ENCODE data around the gene CASZ1.

The CASZ1 gene

GRCh38 chr1:10791105-10791951 lies 5.1 kb downstream of the CASZ1 start:
- no peak for DNase-seq

- DNase-seq = no peak
Measured at GRCh38 chr1:10789803-10790702, 6.4 kb downstream of the CASZ1 start.

- DNase-seq = no peak
Measured at GRCh38 chr1:10789047-10789791, 7.2 kb downstream of the CASZ1 start.

- no peak for DNase-seq
Measured at GRCh38 chr1:10788592-10789006, 7.8 kb downstream of the CASZ1 start.

- DNase-seq = no peak
Measured at GRCh38 chr1:10787286-10787685, 9.2 kb downstream of the CASZ1 start.

- no peak for DNase-seq
Measured at GRCh38 chr1:10785728-10786638, 10.5 kb downstream of the CASZ1 start.

- no peak for DNase-seq
Measured at GRCh38 chr1:10784998-10785727, 11.3 kb downstream of the CASZ1 start.

GRCh38 chr1:10782491-10783244 lies 13.8 kb downstream of the CASZ1 start:
- no peak for DNase-seq

- no peak for DNase-seq
Measured at GRCh38 chr1:10781137-10781536, 15.3 kb downstream of the CASZ1 start.

GRCh38 chr1:10779841-10780240 lies 16.6 kb downstream of the CASZ1 start:
- no peak for DNase-seq

- DNase-seq = no peak
Measured at GRCh38 chr1:10779201-10779600, 17.2 kb downstream of the CASZ1 start.

- DNase-seq = no peak
Measured at GRCh38 chr1:10778640-10779039, 17.8 kb downstream of the CASZ1 start.

GRCh38 chr1:10777749-10778574 lies 18.5 kb downstream of the CASZ1 start:
- no peak for DNase-seq

GRCh38 chr1:10776190-10776905 lies 20.1 kb downstream of the CASZ1 start:
- DNase-seq = no peak

GRCh38 chr1:10775763-10776162 lies 20.7 kb downstream of the CASZ1 start:
- no peak for DNase-seq

- DNase-seq = no peak
Measured at GRCh38 chr1:10774615-10775310, 21.7 kb downstream of the CASZ1 start.

- DNase-seq = no peak
Measured at GRCh38 chr1:10773851-10774614, 22.4 kb downstream of the CASZ1 start.

Measured in HCEC 1CT (cell line).